Mucosa of stomach (tissue), 1 donor: Measurements from ENCODE around the gene FTSJ3.

ENCODE experiments used
- H3K27me3 ChIP-seq: one replicate; pipeline ENCODE4 v1.7.0; 2013; ENCODE audit warnings: mild to moderate bottlenecking, low read length; ENCODE audit not compliant: control insufficient read depth, insufficient read depth
- H3K36me3 ChIP-seq: one replicate; pipeline ENCODE4 v1.7.0; 2013; ENCODE audit warnings: low read length; ENCODE audit not compliant: control insufficient read depth, insufficient read depth
- H3K4me1 ChIP-seq: one replicate; pipeline ENCODE4 v1.7.0; 2013; ENCODE audit warnings: mild to moderate bottlenecking, low read length; ENCODE audit not compliant: control insufficient read depth, insufficient read depth
- H3K4me3 ChIP-seq: one replicate; pipeline ENCODE4 v1.7.0; 2013; ENCODE audit warnings: low read length
- H3K9ac ChIP-seq: one replicate; pipeline ENCODE4 v1.7.0; 2013; ENCODE audit warnings: mild to moderate bottlenecking, low read length, moderate library complexity
- H3K9me3 ChIP-seq: one replicate; pipeline ENCODE4 v1.7.0; 2013; ENCODE audit warnings: mild to moderate bottlenecking, low read length, moderate library complexity; ENCODE audit not compliant: control insufficient read depth
- donor health status: Pancreatic carcinoma.

FTSJ3 gene

DNA sequence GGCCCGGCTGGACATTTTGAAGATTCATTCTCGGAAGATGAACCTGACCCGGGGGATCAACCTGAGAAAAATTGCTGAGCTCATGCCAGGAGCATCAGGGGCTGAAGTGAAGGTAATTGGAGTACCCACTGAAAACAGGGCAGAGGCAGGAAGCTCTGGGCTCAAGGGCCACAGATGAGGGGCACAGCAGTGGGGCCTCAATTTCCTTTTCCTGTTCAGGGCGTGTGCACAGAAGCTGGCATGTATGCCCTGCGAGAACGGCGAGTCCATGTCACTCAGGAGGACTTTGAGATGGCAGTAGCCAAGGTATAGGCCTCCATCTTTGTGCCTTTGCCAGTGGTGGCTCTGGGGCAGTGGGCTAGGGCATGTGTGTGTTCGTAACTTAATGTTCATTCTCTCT, 4.0 kb upstream of the FTSJ3 start:
- Histone ChIP-seq H3K4me3 (no peak overlapping the region), H3K36me3 (peaks cover 25% of the 10 kb centered on the region), H3K9me3 (no peaks in the 10 kb centered on the region), H3K9ac (no peak overlapping the region), H3K4me1 (peaks cover 10% of the 10 kb centered on the region), H3K27me3 (no peaks in the 10 kb centered on the region)

DNA sequence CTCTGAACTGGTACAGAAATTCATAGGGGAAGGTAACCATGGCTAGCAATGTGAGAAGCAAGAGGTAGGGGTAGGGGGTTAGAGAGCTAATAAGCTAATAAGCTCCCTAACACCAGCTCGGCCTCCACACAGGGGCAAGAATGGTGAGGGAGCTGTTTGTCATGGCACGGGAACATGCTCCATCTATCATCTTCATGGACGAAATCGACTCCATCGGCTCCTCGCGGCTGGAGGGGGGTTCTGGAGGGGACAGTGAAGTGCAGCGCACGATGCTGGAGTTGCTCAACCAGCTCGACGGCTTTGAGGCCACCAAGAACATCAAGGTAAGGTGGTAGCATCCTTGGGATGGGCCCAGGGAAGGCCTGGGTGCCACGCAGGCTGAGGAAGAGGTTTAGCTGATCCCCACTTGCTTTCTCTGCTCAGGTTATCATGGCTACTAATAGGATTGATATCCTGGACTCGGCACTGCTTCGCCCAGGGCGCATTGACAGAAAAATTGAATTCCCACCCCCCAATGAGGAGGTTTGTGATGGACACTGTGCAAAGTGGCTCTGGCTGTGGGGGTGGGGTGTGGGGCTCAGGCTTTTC, 3.5 kb upstream of the FTSJ3 start:
- H3K4me1 ChIP-seq: peaks cover 13% of the 10 kb centered on the region
- H3K4me3 ChIP-seq: no peak overlapping the region
- H3K27me3 ChIP-seq: no peaks in the 10 kb centered on the region
- no peaks in the 10 kb centered on the region for H3K9me3 ChIP-seq
- H3K9ac ChIP-seq: no peak overlapping the region
- peaks cover 25% of the 10 kb centered on the region for H3K36me3 ChIP-seq

DNA sequence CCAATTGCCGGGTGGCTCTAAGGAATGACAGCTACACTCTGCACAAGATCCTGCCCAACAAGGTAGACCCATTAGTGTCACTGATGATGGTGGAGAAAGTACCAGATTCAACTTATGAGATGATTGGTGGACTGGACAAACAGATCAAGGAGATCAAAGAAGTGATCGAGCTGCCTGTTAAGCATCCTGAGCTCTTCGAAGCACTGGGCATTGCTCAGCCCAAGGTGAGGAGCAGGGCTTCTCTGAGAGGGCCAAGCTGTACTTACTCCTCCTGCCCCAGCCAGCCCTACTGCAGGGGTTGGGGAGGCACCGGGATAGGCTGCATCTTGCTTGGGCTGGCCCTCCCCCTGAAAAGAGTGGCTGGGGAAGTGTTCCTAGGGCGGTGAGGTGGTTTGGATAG, 2.8 kb upstream of the FTSJ3 start:
- H3K9me3 ChIP-seq: no peaks in the 10 kb centered on the region
- peaks cover 19% of the 10 kb centered on the region for H3K4me1 ChIP-seq
- H3K4me3 ChIP-seq: no peak overlapping the region
- peaks cover 25% of the 10 kb centered on the region for H3K36me3 ChIP-seq
- no peaks in the 10 kb centered on the region for H3K27me3 ChIP-seq
- H3K9ac ChIP-seq: no peak overlapping the region

DNA sequence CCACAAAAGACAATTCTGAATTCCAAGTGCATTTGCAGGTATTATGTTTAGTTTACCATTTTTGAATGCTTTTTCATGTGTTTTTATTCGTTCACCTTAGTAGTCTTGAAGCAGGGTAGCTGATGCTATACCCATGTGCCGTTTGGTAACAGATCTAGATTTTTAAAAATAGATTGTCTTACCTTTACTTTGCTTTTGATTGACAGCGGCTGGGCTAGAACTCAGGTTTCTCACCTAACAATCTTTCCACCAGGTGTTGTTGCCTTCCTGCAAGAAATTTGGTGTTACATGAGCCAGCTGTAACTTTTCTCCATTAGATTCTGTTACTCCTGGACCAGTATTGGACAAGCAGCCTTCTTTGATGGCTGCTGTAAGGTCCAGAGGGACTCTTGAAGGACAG, 1.5 kb upstream of the FTSJ3 start:
- Histone ChIP-seq H3K36me3 (peaks cover 32% of the 10 kb centered on the region), H3K27me3 (no peaks in the 10 kb centered on the region), H3K4me1 (peaks cover 19% of the 10 kb centered on the region), H3K4me3 (no peak overlapping the region), H3K9ac (no peak overlapping the region), H3K9me3 (no peaks in the 10 kb centered on the region)

DNA sequence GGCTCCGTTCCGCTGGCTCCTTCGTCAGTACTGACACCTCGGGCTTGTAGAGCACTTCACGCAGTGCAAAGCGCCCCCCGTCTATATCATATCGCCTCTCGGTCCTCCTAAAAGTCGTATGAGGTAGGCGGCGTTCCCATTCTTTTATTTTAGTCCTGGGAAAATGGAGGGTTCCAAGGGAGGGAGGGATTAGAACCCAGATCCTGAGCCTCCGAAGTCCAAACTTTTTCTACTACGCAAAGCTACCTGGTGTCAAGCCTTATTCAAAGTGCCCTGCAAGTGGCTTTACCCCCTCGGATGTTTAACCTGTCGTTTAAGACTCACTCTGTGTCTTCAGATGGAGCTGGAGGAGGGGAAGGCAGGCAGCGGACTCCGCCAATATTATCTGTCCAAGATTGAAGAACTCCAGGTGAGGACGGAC, 348 bp upstream of the FTSJ3 start:
- peaks cover 24% of the 10 kb centered on the region for H3K36me3 ChIP-seq
- H3K9me3 ChIP-seq: no peaks in the 10 kb centered on the region
- H3K27me3 ChIP-seq: no peaks in the 10 kb centered on the region

DNA sequence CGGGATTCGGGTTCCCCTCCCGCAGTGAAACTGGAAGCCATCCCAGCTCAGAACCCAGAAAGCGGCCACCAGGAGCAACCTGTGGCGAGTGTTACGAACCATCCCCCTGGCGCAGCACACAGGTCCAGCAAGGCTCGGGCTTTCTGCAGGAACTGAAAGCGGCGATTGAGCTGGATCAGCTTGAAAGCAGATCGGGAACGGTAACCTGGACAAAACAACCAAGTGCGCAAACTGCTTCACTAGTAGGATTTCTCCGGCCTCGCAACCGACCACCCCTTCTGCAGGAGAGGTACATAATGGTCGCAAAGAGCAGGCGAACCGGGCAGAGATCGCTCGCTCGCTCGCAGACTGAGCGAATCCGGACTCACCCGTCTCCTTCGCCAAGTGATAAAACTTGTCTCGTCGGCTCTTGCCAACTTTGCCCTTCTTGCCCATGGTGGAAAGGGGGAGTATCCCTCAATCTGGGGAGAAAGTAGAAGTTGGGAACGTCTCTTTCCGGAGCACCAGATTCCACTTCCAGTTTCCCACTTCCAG, 928 bp downstream of the FTSJ3 start:
- Histone ChIP-seq H3K27me3 (no peaks in the 10 kb centered on the region), H3K9me3 (no peaks in the 10 kb centered on the region), H3K36me3 (peaks cover 24% of the 10 kb centered on the region), H3K4me3 (peak overlapping the region; percentile 90), H3K9ac (peak overlapping the region; percentile 85), H3K4me1 (peaks cover 19% of the 10 kb centered on the region)

More for the DNA sequence above, 348 bp upstream of the FTSJ3 start:
- Histone ChIP-seq H3K9ac (peak overlapping the region; percentile 85), H3K4me1 (peaks cover 19% of the 10 kb centered on the region), H3K4me3 (peak overlapping the region; percentile 90)

DNA sequence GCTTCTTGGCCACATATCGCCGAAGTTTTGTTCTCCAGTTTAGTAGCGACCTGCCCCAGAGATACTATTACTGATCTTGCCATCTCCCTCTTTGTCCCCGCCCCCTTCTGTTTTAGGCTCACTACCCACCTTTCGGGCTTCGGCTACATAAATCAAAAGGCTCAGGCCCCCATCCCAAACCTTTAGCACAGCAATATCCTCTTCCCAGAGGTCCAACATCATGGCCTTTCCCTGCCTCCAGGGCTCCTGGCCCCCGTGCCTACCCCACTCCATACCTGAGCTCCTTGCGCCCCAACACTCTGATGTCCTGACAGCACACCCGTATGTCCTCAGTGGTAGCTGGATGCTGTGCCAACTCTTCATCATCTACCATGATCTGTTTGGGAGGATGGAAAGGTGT, 3.1 kb downstream of the FTSJ3 start:
- Histone ChIP-seq H3K27me3 (no peaks in the 10 kb centered on the region), H3K9me3 (no peaks in the 10 kb centered on the region), H3K4me3 (no peak overlapping the region), H3K9ac (no peak overlapping the region), H3K36me3 (peaks cover 38% of the 10 kb centered on the region), H3K4me1 (peaks cover 24% of the 10 kb centered on the region)

DNA sequence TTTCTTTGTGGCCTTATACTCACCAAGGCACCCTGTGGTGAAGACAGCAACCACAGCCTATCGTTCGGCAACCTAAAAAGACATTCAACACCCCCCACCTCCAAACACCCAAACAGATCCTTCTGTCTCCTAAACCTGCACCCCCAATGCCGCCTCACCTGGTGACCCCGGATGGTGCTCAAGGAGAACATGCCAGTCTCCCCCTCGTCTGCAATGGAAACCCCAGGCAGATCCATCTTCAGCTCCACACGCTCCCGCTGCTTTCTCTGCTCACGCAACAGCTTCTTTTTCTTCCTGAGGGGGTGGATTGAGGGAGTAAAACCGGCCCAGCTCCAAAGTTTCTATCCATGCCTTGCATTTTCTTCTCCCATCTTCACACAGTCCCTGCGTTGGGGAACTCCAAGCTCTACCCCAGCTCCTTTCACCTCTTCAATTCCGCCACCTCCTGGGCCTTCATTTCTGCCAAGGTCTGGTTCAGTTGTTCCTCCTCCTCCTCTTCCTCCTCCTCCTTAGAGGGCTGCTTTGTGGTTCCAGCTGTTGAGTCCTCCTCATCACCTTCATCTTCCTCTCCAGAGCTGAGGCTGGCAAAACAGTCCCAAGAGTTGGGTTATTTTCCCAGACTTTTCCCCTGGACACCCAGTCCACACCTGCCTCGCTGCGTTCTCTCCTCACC, 3.7 kb downstream of the FTSJ3 start:
- H3K27me3 ChIP-seq: no peaks in the 10 kb centered on the region
- no peak overlapping the region for H3K9ac ChIP-seq
- no peaks in the 10 kb centered on the region for H3K9me3 ChIP-seq
- peaks cover 23% of the 10 kb centered on the region for H3K4me1 ChIP-seq
- H3K36me3 ChIP-seq: peaks cover 42% of the 10 kb centered on the region
- H3K4me3 ChIP-seq: no peak overlapping the region

DNA sequence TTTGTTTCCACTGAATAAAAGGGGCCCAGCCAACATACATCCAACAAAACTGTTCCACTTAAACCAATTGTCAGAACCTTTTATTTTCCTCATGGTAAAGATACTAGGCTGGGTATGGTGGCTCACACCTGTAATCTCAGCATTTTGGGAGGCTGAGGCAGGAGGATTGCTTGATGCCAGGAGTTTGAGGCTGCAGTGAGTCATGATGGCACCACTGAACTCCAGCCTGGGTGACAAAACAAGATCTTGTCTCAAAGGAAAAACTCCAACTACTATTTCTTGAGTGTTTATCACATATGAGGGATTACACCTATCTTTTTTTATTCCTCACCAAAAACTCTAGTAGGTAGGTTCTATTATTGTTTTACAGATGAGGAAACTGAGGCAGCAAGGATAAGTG, 4.9 kb downstream of the FTSJ3 start:
- H3K9ac ChIP-seq: no peak overlapping the region
- H3K4me1 ChIP-seq: peaks cover 13% of the 10 kb centered on the region
- no peak overlapping the region for H3K4me3 ChIP-seq
- H3K36me3 ChIP-seq: peaks cover 48% of the 10 kb centered on the region
- no peaks in the 10 kb centered on the region for H3K27me3 ChIP-seq
- H3K9me3 ChIP-seq: no peaks in the 10 kb centered on the region

DNA sequence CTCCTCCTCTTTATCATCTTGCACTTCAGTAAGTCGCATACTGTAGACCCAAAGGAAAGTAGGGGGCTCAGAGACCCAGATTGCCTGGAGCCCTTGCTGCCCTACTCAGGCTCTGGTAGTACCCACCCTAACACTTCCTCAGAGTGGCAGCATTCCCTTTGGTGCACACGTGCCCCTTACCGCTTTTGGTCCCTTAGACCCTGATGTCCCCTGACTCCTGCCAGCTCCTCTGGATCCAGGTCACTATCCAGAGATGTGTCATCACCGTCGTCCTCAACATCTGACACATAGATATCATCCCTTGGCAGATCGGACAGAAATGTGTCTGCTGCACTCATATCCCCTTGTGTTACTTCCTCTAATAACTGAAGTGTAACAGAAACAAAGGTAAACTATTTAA, 5.7 kb downstream of the FTSJ3 start:
- Histone ChIP-seq H3K27me3 (no peaks in the 10 kb centered on the region), H3K4me3 (no peak overlapping the region), H3K4me1 (peaks cover 13% of the 10 kb centered on the region), H3K9me3 (no peaks in the 10 kb centered on the region), H3K36me3 (peaks cover 48% of the 10 kb centered on the region), H3K9ac (no peak overlapping the region)

DNA sequence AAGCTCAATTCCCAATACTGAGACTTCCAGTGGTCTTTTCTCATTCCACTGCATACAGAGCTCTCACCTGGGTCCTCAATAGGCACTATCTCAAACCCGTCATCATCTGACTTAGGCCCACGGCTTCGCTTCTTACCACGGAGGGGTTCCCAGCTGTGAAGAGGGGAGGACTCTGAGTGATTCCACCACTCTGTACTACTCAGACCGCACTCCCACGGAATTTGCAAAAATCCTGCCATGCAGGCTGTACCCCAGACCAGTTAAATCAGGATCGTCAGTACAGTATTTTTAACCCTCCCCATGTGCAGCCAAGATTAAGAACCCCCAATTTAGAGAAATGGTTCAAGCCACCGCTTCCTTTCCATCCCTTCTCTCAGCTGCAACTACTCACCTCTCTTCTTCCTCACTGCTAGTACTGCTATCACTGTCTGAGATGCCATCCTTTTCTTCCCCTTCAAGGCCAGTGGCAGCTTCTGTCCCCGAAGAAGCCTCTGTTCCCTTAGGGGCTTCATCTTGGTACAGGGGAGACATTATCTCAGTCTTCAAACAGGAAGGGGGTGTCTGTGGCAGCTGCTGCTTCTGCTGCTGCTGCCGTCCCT, 6.4 kb downstream of the FTSJ3 start:
- H3K9me3 ChIP-seq: no peaks in the 10 kb centered on the region
- H3K9ac ChIP-seq: no peak overlapping the region
- H3K4me3 ChIP-seq: no peak overlapping the region
- no peaks in the 10 kb centered on the region for H3K27me3 ChIP-seq
- H3K36me3 ChIP-seq: peaks cover 48% of the 10 kb centered on the region
- peaks cover 11% of the 10 kb centered on the region for H3K4me1 ChIP-seq
